ENCODE measurements around the gene ZNF547. TPM values are rescaled to one million over a fixed set of nuclear protein-coding genes. Genes with fewer than 3 reads are reported as not detected.

ZNF547 gene
- total and polyA plus RNA-seq, 2 donors (not counting 3 experiments of a cell fraction or from before 2014, with no cell fraction given) = 1.9 to 2.7 TPM

- H3K4me3 ChIP-seq (replicated peaks in 1 of 3; ENCODE audit: insufficient read depth in 1 of 3, low read depth in 1 of 3, low read length in 3 of 3) = no peak overlapping the region
- CTCF ChIA-PET = no interaction called here
- no peak for FAIRE-seq
- H2AFZ ChIP-seq (ENCODE audit: low read depth, low read length) = no peak overlapping the region
- no peak overlapping the region for H3K9ac ChIP-seq (replicated peaks; ENCODE audit: extremely low read depth, insufficient read depth, low read length)
- POLR2A ChIA-PET = no interaction called here
- peaks cover 9 to 34% of the 10 kb centered on the region in 2 experiments for H3K36me3 ChIP-seq (ENCODE audit: control insufficient read depth in 2 of 2, extremely low read depth in 1 of 2, insufficient read depth in 2 of 2, low read length in 2 of 2)
- H4K20me1 ChIP-seq (replicated peaks; ENCODE audit: control insufficient read depth, extremely low read depth, insufficient read depth, low read length) = no peaks in the 10 kb centered on the region
- no peak overlapping the region for H3K27ac ChIP-seq (ENCODE audit: insufficient read depth, low read depth, low read length)
- no peaks in the 10 kb centered on the region for H3K27me3 ChIP-seq (ENCODE audit: control insufficient read depth in 2 of 2, insufficient read depth in 2 of 2, low read length in 2 of 2)
- TF ChIP-seq CTCF (IDR thresholded peaks at IDR 0.05; ENCODE audit: extremely low read depth in 1 of 2, insufficient read depth in 1 of 2, low read depth in 1 of 2, low read length in 2 of 2) = no peak
- no peak for TF ChIP-seq GATA2 (IDR thresholded peaks at IDR 0.05; ENCODE audit: insufficient read depth, insufficient read length, low read depth, low read length)
- no peak for TF ChIP-seq POLR2A (IDR thresholded peaks at IDR 0.05; ENCODE audit: low read depth, low read length)
- no peak for TF ChIP-seq EZH2 (IDR thresholded peaks at IDR 0.05; ENCODE audit: borderline replicate concordance, low read depth, low read length, severe bottlenecking)
- TF ChIP-seq MAX (IDR thresholded peaks at IDR 0.05; ENCODE audit: insufficient read depth, insufficient read length) = no peak
- TF ChIP-seq FOS (IDR thresholded peaks at IDR 0.05; ENCODE audit: borderline replicate concordance, insufficient read depth, low read length) = no peak
- TF ChIP-seq MYC (IDR thresholded peaks at IDR 0.05; ENCODE audit: low read depth, low read length) = no peak
- TF ChIP-seq JUN (IDR thresholded peaks at IDR 0.05; ENCODE audit: borderline replicate concordance, insufficient read depth, insufficient read length, low read depth) = no peak
- TF ChIP-seq POLR2AphosphoS5 (IDR thresholded peaks at IDR 0.05; ENCODE audit: insufficient read depth, low read depth, low read length) = no peak
- H3K9me1 ChIP-seq (replicated peaks; ENCODE audit: control insufficient read depth, extremely low read depth, insufficient read depth, low read length) = no peaks in the 10 kb centered on the region
- no peak for DNase-seq (ENCODE audit: low read depth, low spot score)
- BruUV-seq (replicated peaks) = no TSS peak
- dilution Hi-C loops (cut with MboI; ENCODE audit: extremely low pct_ligation_motif_present, low sequenced_read_pairs) (no loop called here), intact Hi-C loops (cut with micrococcal nuclease) (no loop called here)
- H3K4me1 ChIP-seq (ENCODE audit: control insufficient read depth, extremely low read depth, insufficient read depth, low read length) = peaks cover 8% of the 10 kb centered on the region
- H3K79me2 ChIP-seq (ENCODE audit: control insufficient read depth, insufficient read depth, low read length) = peaks cover 11% of the 10 kb centered on the region
- H3K4me2 ChIP-seq (ENCODE audit: insufficient read depth, low read length) = no peak overlapping the region
- H3K9me3 ChIP-seq (replicated peaks; ENCODE audit: control insufficient read depth, insufficient read depth, low read length) = peaks cover 16% of the 10 kb centered on the region
Measured at GRCh38 chr19:57355916-57356315, 7.4 kb upstream of the ZNF547 start.

Measured in endothelial cell of umbilical vein (primary cell).